H9 (cell line): ENCODE measurements around the gene GJB5. TPM values are rescaled to one million over a fixed set of nuclear protein-coding genes. Genes with fewer than 3 reads are reported as not detected.

Experiments
- DNase-seq: peaks from one replicate; pipeline ENCODE4 v3.0.0-alpha.2; 2017
- H2AFZ ChIP-seq: one replicate; pipeline ENCODE4 v1.6.1; 2013; ENCODE audit warnings: mild to moderate bottlenecking, low read length, control low read depth, moderate library complexity
- H2AK5ac ChIP-seq: 2 replicates; pipeline ENCODE4 v1.6.1; 2013; ENCODE audit warnings: low read length, control low read depth, mixed read lengths; ENCODE audit not compliant: insufficient read length
- H2BK120ac ChIP-seq: one replicate; pipeline ENCODE4 v1.6.1; 2013; ENCODE audit warnings: low read depth, mild to moderate bottlenecking, low read length, control low read depth, inconsistent platforms; ENCODE audit not compliant: poor library complexity, severe bottlenecking
- H2BK12ac ChIP-seq: 2 replicates; pipeline ENCODE4 v1.6.1; 2013; ENCODE audit warnings: low read length, control low read depth, mixed read lengths, low read depth; ENCODE audit not compliant: insufficient read length
- H2BK15ac ChIP-seq: 2 replicates; pipeline ENCODE4 v1.6.1; 2013; ENCODE audit warnings: low read depth, low read length, control low read depth
- H2BK20ac ChIP-seq: one replicate; pipeline ENCODE4 v1.6.1; 2013; ENCODE audit warnings: low read depth, mild to moderate bottlenecking, low read length, control low read depth, inconsistent platforms; ENCODE audit not compliant: poor library complexity, severe bottlenecking
- H2BK5ac ChIP-seq: 2 replicates; pipeline ENCODE4 v1.6.1; 2013; ENCODE audit warnings: low read length, control low read depth, mixed read lengths; ENCODE audit not compliant: insufficient read length
- H3K14ac ChIP-seq: 2 replicates; pipeline ENCODE4 v1.6.1; 2013; ENCODE audit warnings: low read length, control low read depth; ENCODE audit not compliant: insufficient read depth
- H3K18ac ChIP-seq: 2 replicates; pipeline ENCODE4 v1.6.1; 2013; ENCODE audit warnings: low read depth, mild to moderate bottlenecking, mixed read lengths, low read length, control low read depth; ENCODE audit not compliant: insufficient read length
- H3K23ac ChIP-seq: 2 replicates; pipeline ENCODE4 v1.6.1; 2013; ENCODE audit warnings: low read length, control low read depth, mixed read lengths, low read depth; ENCODE audit not compliant: insufficient read length
- H3K23me2 ChIP-seq: 2 replicates; pipeline ENCODE4 v1.6.1; 2013; ENCODE audit warnings: low read depth, mild to moderate bottlenecking, mixed read lengths, low read length, control low read depth; ENCODE audit not compliant: insufficient read length, poor library complexity, severe bottlenecking
- H3K27ac ChIP-seq: 2 replicates; pipeline ENCODE4 v1.5.1; 2013; ENCODE audit warnings: low read length, control low read depth, mixed read lengths, low read depth; ENCODE audit not compliant: insufficient read length
- H3K27me3 ChIP-seq: 2 replicates; pipeline ENCODE4 v1.6.1; 2013; ENCODE audit warnings: low read length, control low read depth, inconsistent platforms; ENCODE audit not compliant: insufficient read depth
- H3K4ac ChIP-seq: 2 replicates; pipeline ENCODE4 v1.6.1; 2013; ENCODE audit warnings: low read depth, mild to moderate bottlenecking, control low read depth, inconsistent platforms, low read length, moderate library complexity
- H3K4me1 ChIP-seq: 2 replicates; pipeline ENCODE4 v1.6.1; 2013; ENCODE audit warnings: low read length, control low read depth, inconsistent platforms; ENCODE audit not compliant: insufficient read depth
- H3K4me2 ChIP-seq: 2 replicates; pipeline ENCODE4 v1.6.1; 2013; ENCODE audit warnings: low read length, control low read depth, mixed read lengths; ENCODE audit not compliant: insufficient read length, insufficient read depth
- H3K56ac ChIP-seq: 2 replicates; pipeline ENCODE4 v1.6.1; 2013; ENCODE audit warnings: low read depth, mild to moderate bottlenecking, mixed read lengths, low read length, control low read depth; ENCODE audit not compliant: insufficient read length
- H3K79me1 ChIP-seq: 2 replicates; pipeline ENCODE4 v1.6.1; 2013; ENCODE audit warnings: low read depth, mild to moderate bottlenecking, moderate library complexity, low read length, control low read depth, inconsistent platforms; ENCODE audit not compliant: insufficient read depth, poor library complexity, severe bottlenecking
- H3K79me2 ChIP-seq: 2 replicates; pipeline ENCODE4 v1.6.1; 2013; ENCODE audit warnings: low read length, control low read depth, inconsistent platforms; ENCODE audit not compliant: insufficient read depth
- H3K9ac ChIP-seq: 2 replicates; pipeline ENCODE4 v1.6.1; 2013; ENCODE audit warnings: low read length, control low read depth, mixed read lengths; ENCODE audit not compliant: insufficient read length; ENCODE audit errors: extremely low read depth
- H3K9me3 ChIP-seq: one replicate; pipeline ENCODE4 v1.6.1; 2013; ENCODE audit warnings: low read depth, low read length, inconsistent platforms; ENCODE audit not compliant: control insufficient read depth
- H3T11ph ChIP-seq: one replicate; pipeline ENCODE4 v1.6.1; 2013; ENCODE audit warnings: mild to moderate bottlenecking, low read length, control low read depth, inconsistent platforms
- H4K20me1 ChIP-seq: one replicate; pipeline ENCODE4 v1.6.1; 2013; ENCODE audit not compliant: control insufficient read depth, insufficient read length, insufficient read depth
- H4K5ac ChIP-seq: 2 replicates; pipeline ENCODE4 v1.6.1; 2013; ENCODE audit warnings: low read depth, mild to moderate bottlenecking, mixed read lengths, low read length, control low read depth; ENCODE audit not compliant: insufficient read length
- H4K8ac ChIP-seq: replicated peaks from 2 replicates; pipeline ENCODE4 v1.6.1; 2013; ENCODE audit warnings: low read length, control low read depth, mixed read lengths, low read depth; ENCODE audit not compliant: insufficient read length
- H4K91ac ChIP-seq: 2 replicates; pipeline ENCODE4 v1.6.1; 2013; ENCODE audit warnings: low read depth, mild to moderate bottlenecking, moderate library complexity, mixed read lengths, low read length, control low read depth; ENCODE audit not compliant: insufficient read length
- H3K27ac Mint-ChIP-seq, 3 experiments: 2 replicates in 2 of 3; 3 replicates in 1 of 3; pipeline ENCODE4 v1.8.0; 2020 to 2021; ENCODE audit warnings: mixed read lengths in 3 of 3, mild to moderate bottlenecking in 1 of 3, moderate library complexity in 1 of 3
- H3K27me3 Mint-ChIP-seq: 2 replicates; pipeline ENCODE4 v1.8.0; 2021; ENCODE audit warnings: low read depth, mild to moderate bottlenecking, moderate library complexity, mixed read lengths
- H3K36me3 Mint-ChIP-seq, 3 experiments: 2 replicates in 2 of 3; 3 replicates in 1 of 3; pipeline ENCODE4 v1.8.0; 2020 to 2021; ENCODE audit warnings: low read depth in 3 of 3, mixed read lengths in 3 of 3; ENCODE audit not compliant: insufficient read depth in 1 of 3
- H3K4me1 Mint-ChIP-seq, 2 experiments: 2 replicates each; pipeline ENCODE4 v1.8.0; 2020; ENCODE audit warnings: mixed read lengths in 2 of 2
- H3K4me3 Mint-ChIP-seq, 2 experiments: 2 replicates in 1 of 2; 3 replicates in 1 of 2; pipeline ENCODE4 v1.8.0; 2020 to 2021; ENCODE audit warnings: mild to moderate bottlenecking in 2 of 2, mixed read lengths in 2 of 2, moderate library complexity in 1 of 2
- H3K9me3 Mint-ChIP-seq, 2 experiments: 2 replicates in 1 of 2; 3 replicates in 1 of 2; pipeline ENCODE4 v1.8.0; 2020; ENCODE audit warnings: mild to moderate bottlenecking in 2 of 2, mixed read lengths in 2 of 2, moderate library complexity in 1 of 2
- WGBS: extraction: QIAGEN DNeasy Blood & Tissue Kit; methylation state at CpG from one replicate; pipeline ENCODE4 v1.1.7; 2013; ENCODE audit warnings: missing lambda C conversion rate, low lambda C conversion rate, mixed read lengths; ENCODE audit not compliant: insufficient read length; ENCODE audit errors: extremely low coverage; 5-methylcytosine and 5-hydroxymethylcytosine counted together
- total RNA-seq: library from RNA; stranded (reverse); gene quantifications from 2 replicates; pipeline ENCODE4 v1.2.1, GENCODE V29; 2021
- TF ChIP-seq, protein P1 (sequence below): fragments of 200-600 bp; sonication (generic); conservative IDR thresholded peaks from 3 replicates; pipeline ENCODE4 v1.8.0; 2021; ENCODE audit warnings: antibody characterized with exemption, mild to moderate bottlenecking

Gene GJB5
- total RNA-seq, 1 experiment from 2014 or later: 0.22 TPM

GRCh38 chr1:34726861-34727260 is 28.0 kb upstream of the GJB5 start:
- no peak overlapping the region for H3K14ac ChIP-seq
- no peak overlapping the region for H3K18ac ChIP-seq
- TF ChIP-seq, protein P1, sequence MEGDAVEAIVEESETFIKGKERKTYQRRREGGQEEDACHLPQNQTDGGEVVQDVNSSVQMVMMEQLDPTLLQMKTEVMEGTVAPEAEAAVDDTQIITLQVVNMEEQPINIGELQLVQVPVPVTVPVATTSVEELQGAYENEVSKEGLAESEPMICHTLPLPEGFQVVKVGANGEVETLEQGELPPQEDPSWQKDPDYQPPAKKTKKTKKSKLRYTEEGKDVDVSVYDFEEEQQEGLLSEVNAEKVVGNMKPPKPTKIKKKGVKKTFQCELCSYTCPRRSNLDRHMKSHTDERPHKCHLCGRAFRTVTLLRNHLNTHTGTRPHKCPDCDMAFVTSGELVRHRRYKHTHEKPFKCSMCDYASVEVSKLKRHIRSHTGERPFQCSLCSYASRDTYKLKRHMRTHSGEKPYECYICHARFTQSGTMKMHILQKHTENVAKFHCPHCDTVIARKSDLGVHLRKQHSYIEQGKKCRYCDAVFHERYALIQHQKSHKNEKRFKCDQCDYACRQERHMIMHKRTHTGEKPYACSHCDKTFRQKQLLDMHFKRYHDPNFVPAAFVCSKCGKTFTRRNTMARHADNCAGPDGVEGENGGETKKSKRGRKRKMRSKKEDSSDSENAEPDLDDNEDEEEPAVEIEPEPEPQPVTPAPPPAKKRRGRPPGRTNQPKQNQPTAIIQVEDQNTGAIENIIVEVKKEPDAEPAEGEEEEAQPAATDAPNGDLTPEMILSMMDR: no peak
- no peak overlapping the region for H2BK5ac ChIP-seq
- Mint-ChIP-seq H3K27me3 (peaks cover 32% of the 10 kb centered on the region), H3K36me3 (no peaks in the 10 kb centered on the region), H3K27ac (no peak overlapping the region), H3K9me3 (no peaks in the 10 kb centered on the region), H3K4me3 (no peak overlapping the region), H3K4me1 (no peaks in the 10 kb centered on the region)
- H2BK12ac ChIP-seq: no peak overlapping the region
- no peak overlapping the region for H3K9ac ChIP-seq
- no peak overlapping the region for H4K91ac ChIP-seq
- no peaks in the 10 kb centered on the region for H3K27me3 ChIP-seq
- no peak overlapping the region for H3K56ac ChIP-seq
- H3K27ac ChIP-seq: no peak overlapping the region
- H2BK15ac ChIP-seq: no peak overlapping the region
- no peak overlapping the region for H3K4me2 ChIP-seq
- no CpG with 5 or more reads among the region's 6 CpGs for WGBS
- no peak overlapping the region for H2BK120ac ChIP-seq
- no peaks in the 10 kb centered on the region for H3K9me3 ChIP-seq
- H4K8ac ChIP-seq: no peak overlapping the region
- no peak overlapping the region for H3K23ac ChIP-seq
- no peak overlapping the region for H2BK20ac ChIP-seq
- H3K79me2 ChIP-seq: no peaks in the 10 kb centered on the region
- H3K23me2 ChIP-seq: no peaks in the 10 kb centered on the region
- H2AFZ ChIP-seq: no peak overlapping the region
- no peaks in the 10 kb centered on the region for H3K79me1 ChIP-seq
- H4K20me1 ChIP-seq: no peaks in the 10 kb centered on the region
- DNase-seq: no peak
- no peak overlapping the region for H2AK5ac ChIP-seq
- H3T11ph ChIP-seq: no peak overlapping the region
- no peak overlapping the region for H4K5ac ChIP-seq
- H3K4me1 ChIP-seq: no peaks in the 10 kb centered on the region
- H3K4ac ChIP-seq: no peak overlapping the region
